Measurements from ENCODE around the gene IGF2BP2.
"Not testable (repeated sequence)": the region's sequence is repeated elsewhere in the genome, so short reads cannot be mapped to it uniquely, and the experiment has no call there.

IGF2BP2 gene

DNA sequence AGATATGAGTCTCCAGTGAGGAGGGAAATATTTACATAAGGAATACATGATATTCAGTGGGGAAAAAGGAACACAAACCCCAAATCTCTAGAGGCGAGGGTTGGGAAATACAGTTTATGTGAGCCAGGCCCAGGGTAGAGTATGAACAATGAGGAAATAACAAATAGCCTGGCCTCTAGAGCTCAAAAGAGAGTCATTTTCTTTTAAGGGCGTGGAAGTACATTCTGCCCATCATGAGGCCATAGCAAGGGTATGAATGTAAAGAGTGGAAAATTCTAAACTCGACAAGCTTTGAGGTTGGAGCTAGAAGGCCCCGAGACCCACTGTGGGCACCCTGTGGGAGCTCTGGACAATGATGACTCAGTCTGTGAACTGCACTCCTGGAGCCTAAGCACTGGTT, 27.8 kb upstream of the IGF2BP2 start:
- DNase-seq (ENCODE audit: insufficient read length), result no peak
- TF ChIP-seq POLR2A (IDR thresholded peaks at IDR 0.05; ENCODE audit: low read depth, low read length) (no peak), TAF1 (IDR thresholded peaks at IDR 0.05; ENCODE audit: borderline replicate concordance, low read depth, low read length) (no peak), POLR2AphosphoS5 (IDR thresholded peaks at IDR 0.05; ENCODE audit: low read depth, low read length) (no peak)
- FAIRE-seq, result no peak

GRCh38 chr3:185851959-185852358, 27.1 kb upstream of the IGF2BP2 start:
- DNase-seq (ENCODE audit: insufficient read length) (no peak), FAIRE-seq (no peak)
- TF ChIP-seq POLR2AphosphoS5 (IDR thresholded peaks at IDR 0.05; ENCODE audit: low read depth, low read length) (no peak), TAF1 (IDR thresholded peaks at IDR 0.05; ENCODE audit: borderline replicate concordance, low read depth, low read length) (no peak), POLR2A (IDR thresholded peaks at IDR 0.05; ENCODE audit: low read depth, low read length) (no peak)

- TF ChIP-seq POLR2A (IDR thresholded peaks at IDR 0.05; ENCODE audit: low read depth, low read length) (no peak), TAF1 (IDR thresholded peaks at IDR 0.05; ENCODE audit: borderline replicate concordance, low read depth, low read length) (no peak), POLR2AphosphoS5 (IDR thresholded peaks at IDR 0.05; ENCODE audit: low read depth, low read length) (no peak)
- FAIRE-seq (no peak), DNase-seq (ENCODE audit: insufficient read length) (no peak)
Measured at GRCh38 chr3:185851046-185851445, 26.2 kb upstream of the IGF2BP2 start.

- no peak for FAIRE-seq
- no peak for DNase-seq (ENCODE audit: insufficient read length)
- no peak for TF ChIP-seq TAF1 (IDR thresholded peaks at IDR 0.05; ENCODE audit: borderline replicate concordance, low read depth, low read length)
- TF ChIP-seq POLR2AphosphoS5 (IDR thresholded peaks at IDR 0.05; ENCODE audit: low read depth, low read length), result no peak
- no peak for TF ChIP-seq POLR2A (IDR thresholded peaks at IDR 0.05; ENCODE audit: low read depth, low read length)
Measured at GRCh38 chr3:185847506-185847905, 22.7 kb upstream of the IGF2BP2 start.

DNA sequence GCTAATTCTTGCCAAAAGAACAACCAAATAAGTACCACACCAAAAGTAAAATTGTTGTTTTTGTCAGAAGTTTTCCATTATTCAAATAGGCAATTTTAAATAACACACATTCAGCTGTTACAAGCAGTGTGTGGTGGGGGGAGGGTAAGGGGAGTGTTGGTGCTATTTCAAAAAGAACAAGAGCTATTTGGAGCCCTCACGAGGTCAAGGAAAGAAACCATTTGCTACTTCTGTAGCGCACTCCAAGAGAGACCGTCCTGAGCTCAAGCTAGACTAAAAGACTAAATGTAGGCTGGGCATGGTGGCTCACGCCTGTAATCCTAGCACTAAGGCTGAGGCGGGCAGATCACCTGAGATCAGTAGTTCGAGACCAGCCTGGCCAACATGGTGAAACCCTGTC, 21.2 kb upstream of the IGF2BP2 start:
- FAIRE-seq (no peak), DNase-seq (ENCODE audit: insufficient read length) (no peak)

GRCh38 chr3:185844051-185844450, 19.2 kb upstream of the IGF2BP2 start:
- no peak for DNase-seq (ENCODE audit: insufficient read length)
- TF ChIP-seq POLR2AphosphoS5 (IDR thresholded peaks at IDR 0.05; ENCODE audit: low read depth, low read length) (no peak), POLR2A (IDR thresholded peaks at IDR 0.05; ENCODE audit: low read depth, low read length) (no peak), TAF1 (IDR thresholded peaks at IDR 0.05; ENCODE audit: borderline replicate concordance, low read depth, low read length) (no peak)
- FAIRE-seq, result no peak

More for the DNA sequence above, 21.2 kb upstream of the IGF2BP2 start:
- TF ChIP-seq POLR2AphosphoS5 (IDR thresholded peaks at IDR 0.05; ENCODE audit: low read depth, low read length), result no peak
- no peak for TF ChIP-seq POLR2A (IDR thresholded peaks at IDR 0.05; ENCODE audit: low read depth, low read length)
- TF ChIP-seq TAF1 (IDR thresholded peaks at IDR 0.05; ENCODE audit: borderline replicate concordance, low read depth, low read length), result no peak

- no peak for FAIRE-seq
- no peak for DNase-seq (ENCODE audit: insufficient read length)
- TF ChIP-seq TAF1 (IDR thresholded peaks at IDR 0.05; ENCODE audit: borderline replicate concordance, low read depth, low read length) (no peak), POLR2A (IDR thresholded peaks at IDR 0.05; ENCODE audit: low read depth, low read length) (no peak), POLR2AphosphoS5 (IDR thresholded peaks at IDR 0.05; ENCODE audit: low read depth, low read length) (no peak)
Measured at GRCh38 chr3:185843635-185844034, 18.8 kb upstream of the IGF2BP2 start.

DNA sequence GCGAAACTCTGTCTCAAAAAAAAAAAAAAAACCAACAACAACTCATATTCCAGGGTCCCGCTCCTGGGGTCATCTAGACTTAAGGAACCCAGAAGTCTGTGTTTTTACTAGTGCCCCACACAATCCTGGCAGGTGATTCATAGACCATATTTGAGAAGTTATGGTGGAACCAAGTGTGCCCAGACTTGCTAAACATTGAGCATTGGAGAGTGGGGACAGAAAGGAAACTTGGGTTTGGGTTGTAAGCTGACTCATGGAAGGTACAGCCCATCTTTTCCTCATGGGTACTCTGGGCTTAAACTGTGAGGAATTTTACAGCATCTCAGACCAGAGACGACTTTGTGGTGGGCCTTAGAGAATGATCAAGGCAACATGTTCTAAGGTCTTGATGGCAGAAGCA, 18.3 kb upstream of the IGF2BP2 start:
- DNase-seq (ENCODE audit: insufficient read length) (no peak), FAIRE-seq (no peak)
- no peak for TF ChIP-seq TAF1 (IDR thresholded peaks at IDR 0.05; ENCODE audit: borderline replicate concordance, low read depth, low read length)
- no peak for TF ChIP-seq POLR2A (IDR thresholded peaks at IDR 0.05; ENCODE audit: low read depth, low read length)
- no peak for TF ChIP-seq POLR2AphosphoS5 (IDR thresholded peaks at IDR 0.05; ENCODE audit: low read depth, low read length)

GRCh38 chr3:185842241-185842640, 17.4 kb upstream of the IGF2BP2 start:
- no peak for FAIRE-seq

DNA sequence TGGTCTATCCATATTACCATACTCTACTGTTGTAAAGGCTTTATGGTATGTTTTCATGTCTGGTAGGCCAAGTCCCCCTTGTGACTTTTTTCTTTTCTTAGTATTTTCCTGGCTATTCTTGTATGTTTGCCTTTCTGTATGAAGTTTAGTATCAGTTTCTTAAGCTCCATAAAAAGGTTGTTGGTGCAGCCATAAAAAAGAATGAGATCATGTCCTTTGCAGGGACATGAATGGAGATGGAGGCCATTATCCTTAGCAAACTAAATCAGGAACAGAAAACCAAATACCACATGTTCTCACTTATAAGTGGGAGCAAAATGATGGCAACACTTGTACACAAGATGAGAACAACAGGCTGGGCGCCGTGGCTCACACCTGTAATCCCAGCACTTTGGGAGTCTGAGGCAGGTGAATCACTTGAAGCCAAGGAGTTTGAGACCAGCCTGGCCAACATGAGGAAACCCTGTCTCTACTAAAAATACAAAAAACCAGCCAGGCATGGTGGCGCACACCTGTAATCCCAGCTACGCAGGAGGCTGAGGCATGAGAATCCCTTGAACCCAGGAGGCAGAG, 13.7 kb upstream of the IGF2BP2 start:
- not testable (repeated sequence) for DNase-seq (ENCODE audit: insufficient read length); FAIRE-seq

More at GRCh38 chr3:185842241-185842640, 17.4 kb upstream of the IGF2BP2 start:
- no peak for TF ChIP-seq TAF1 (IDR thresholded peaks at IDR 0.05; ENCODE audit: borderline replicate concordance, low read depth, low read length)
- no peak for TF ChIP-seq POLR2A (IDR thresholded peaks at IDR 0.05; ENCODE audit: low read depth, low read length)
- no peak for TF ChIP-seq POLR2AphosphoS5 (IDR thresholded peaks at IDR 0.05; ENCODE audit: low read depth, low read length)
- DNase-seq (ENCODE audit: insufficient read length), result no peak

DNA sequence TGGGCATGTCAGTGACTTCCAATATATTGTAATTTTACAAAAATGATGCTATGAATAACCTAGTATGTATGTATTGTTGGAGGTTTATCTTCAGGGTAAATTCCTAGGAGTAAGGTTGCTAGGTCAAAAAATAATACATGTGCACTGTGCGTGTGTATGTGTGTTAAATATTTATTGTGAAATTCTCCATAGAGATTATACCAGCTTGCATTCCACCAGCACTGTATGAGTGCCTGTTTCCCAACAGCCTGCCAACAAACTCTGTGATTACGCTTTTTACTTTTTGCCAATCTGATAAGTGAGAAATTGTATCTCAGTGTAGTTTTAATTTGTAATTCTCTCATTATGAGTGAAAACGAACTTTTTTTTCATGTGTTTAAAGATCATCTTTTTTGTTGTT, 12.6 kb upstream of the IGF2BP2 start:
- no peak for TF ChIP-seq TAF1 (IDR thresholded peaks at IDR 0.05; ENCODE audit: borderline replicate concordance, low read depth, low read length)
- TF ChIP-seq POLR2A (IDR thresholded peaks at IDR 0.05; ENCODE audit: low read depth, low read length), result no peak
- FAIRE-seq (no peak), DNase-seq (ENCODE audit: insufficient read length) (no peak)

GRCh38 chr3:185831990-185832389, 7.1 kb upstream of the IGF2BP2 start:
- FAIRE-seq (no peak), DNase-seq (ENCODE audit: insufficient read length) (no peak)
- TF ChIP-seq POLR2AphosphoS5 (IDR thresholded peaks at IDR 0.05; ENCODE audit: low read depth, low read length) (no peak), POLR2A (IDR thresholded peaks at IDR 0.05; ENCODE audit: low read depth, low read length) (no peak), TAF1 (IDR thresholded peaks at IDR 0.05; ENCODE audit: borderline replicate concordance, low read depth, low read length) (no peak)

GRCh38 chr3:185831195-185831594, 6.4 kb upstream of the IGF2BP2 start:
- TF ChIP-seq POLR2AphosphoS5 (IDR thresholded peaks at IDR 0.05; ENCODE audit: low read depth, low read length) (no peak), POLR2A (IDR thresholded peaks at IDR 0.05; ENCODE audit: low read depth, low read length) (no peak), TAF1 (IDR thresholded peaks at IDR 0.05; ENCODE audit: borderline replicate concordance, low read depth, low read length) (no peak)
- FAIRE-seq (no peak), DNase-seq (ENCODE audit: insufficient read length) (no peak)

Data from GM12892 (cell line).